Glomerular endothelial cell (primary cell): ENCODE measurements around the gene DERA. TPM values are rescaled to one million over a fixed set of nuclear protein-coding genes. Genes with fewer than 3 reads are reported as not detected.
"Not testable (repeated sequence)": the region's sequence is repeated elsewhere in the genome, so short reads cannot be mapped to it uniquely, and the experiment has no call there.

Experiments
- DNase-seq: peaks from one replicate; pipeline ENCODE4 v3.0.0-alpha.2; 2011; ENCODE audit warnings: low read depth, low spot score; ENCODE audit errors: extremely low read depth
- total RNA-seq: library from RNA; depleted of rRNA; stranded (reverse); fragments of >200 nt; gene quantifications from 2 replicates; pipeline ENCODE4 v1.2.3, GENCODE V29; 2015

The DERA gene
- total RNA-seq, 1 donor from 2014 or later: 35.7 TPM

DNA sequence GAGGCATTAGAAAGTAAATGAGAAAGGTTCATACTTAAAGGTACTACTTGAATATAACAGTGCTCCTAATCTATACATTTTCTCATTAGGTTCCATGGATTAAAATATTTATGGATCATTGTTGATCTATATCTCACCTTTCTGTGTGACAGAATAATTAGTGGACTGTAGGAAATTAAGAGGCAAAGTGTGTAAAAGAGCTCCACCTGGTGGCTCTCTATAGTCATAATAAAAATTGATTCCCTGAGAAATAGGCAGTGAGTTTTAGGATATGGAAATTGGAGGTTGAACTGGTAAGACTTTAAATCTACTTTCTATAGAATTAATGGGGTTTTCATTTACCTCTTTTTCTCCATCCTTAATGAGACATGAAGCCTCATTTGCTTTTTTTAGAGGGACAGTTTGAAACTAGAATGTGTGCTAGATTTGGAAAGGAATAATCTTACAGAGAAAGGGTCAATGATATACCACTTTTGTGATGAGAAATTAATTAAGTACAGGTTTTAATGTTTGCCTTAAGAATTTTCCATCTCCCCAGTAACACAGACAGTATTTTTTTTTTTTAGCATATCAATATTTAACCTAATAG, 11.8 kb upstream of the DERA start:
- DNase-seq: no peak

- no peak for DNase-seq
These were observed 6.7 kb upstream of the DERA start for GRCh38 chr12:15904378-15904920.

GRCh38 chr12:15910468-15910863, 666 bp upstream of the DERA start:
- DNase-seq: no peak

- DNase-seq: not testable (repeated sequence)
These were observed 799 bp downstream of the DERA start for GRCh38 chr12:15911931-15912330.

GRCh38 chr12:15914131-15914530, 3.0 kb downstream of the DERA start:
- not testable (repeated sequence) for DNase-seq

GRCh38 chr12:15918066-15918465, 6.9 kb downstream of the DERA start:
- no peak for DNase-seq

DNA sequence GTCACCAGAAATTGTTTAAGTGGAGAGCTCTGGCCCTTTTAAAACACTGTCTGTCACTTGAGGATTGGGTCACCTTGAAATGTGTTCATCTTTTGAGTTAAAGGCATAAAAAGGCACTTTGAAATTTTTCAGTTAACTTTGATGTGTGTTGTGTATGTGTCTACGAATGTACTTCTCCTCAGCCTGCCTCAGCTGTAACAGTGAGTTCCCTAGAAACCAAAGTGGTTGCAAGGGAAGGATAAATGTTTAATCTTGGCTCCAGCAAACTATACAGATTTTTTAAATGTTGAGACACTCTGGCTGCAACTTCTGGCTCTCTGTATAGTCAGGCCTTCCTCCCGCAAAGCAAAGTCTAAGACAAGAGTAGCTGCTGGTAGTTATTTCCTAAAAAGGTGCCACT, 8.3 kb downstream of the DERA start:
- DNase-seq: no peak

- DNase-seq: no peak
These were observed 13.8 kb downstream of the DERA start for GRCh38 chr12:15924956-15925355.

DNA sequence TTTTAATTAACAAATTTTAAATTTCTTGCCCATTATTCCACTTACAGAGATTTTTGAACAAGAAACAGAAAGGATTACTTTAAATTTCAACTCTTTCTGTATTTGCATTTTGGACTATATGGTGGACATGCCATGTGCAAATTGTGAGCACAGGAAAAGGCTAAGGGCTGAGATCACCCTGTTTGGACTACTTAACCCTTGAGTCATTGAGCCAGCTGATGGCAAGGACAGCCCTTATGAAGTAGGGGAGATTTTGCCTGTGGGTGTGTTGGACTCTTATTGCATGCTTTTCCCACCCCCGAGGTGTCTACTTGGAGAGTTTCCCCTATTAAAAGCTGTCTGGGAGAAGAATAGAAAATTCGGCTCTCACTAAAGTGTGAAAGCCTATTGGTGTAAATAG, 17.2 kb downstream of the DERA start:
- DNase-seq: peak; percentile 48

GRCh38 chr12:15928870-15929571, 17.9 kb downstream of the DERA start:
- no peak for DNase-seq

- no peak for DNase-seq
These were observed 20.5 kb downstream of the DERA start for GRCh38 chr12:15931590-15932053.

- DNase-seq: no peak
These were observed 21.2 kb downstream of the DERA start for GRCh38 chr12:15932327-15932726.

DNA sequence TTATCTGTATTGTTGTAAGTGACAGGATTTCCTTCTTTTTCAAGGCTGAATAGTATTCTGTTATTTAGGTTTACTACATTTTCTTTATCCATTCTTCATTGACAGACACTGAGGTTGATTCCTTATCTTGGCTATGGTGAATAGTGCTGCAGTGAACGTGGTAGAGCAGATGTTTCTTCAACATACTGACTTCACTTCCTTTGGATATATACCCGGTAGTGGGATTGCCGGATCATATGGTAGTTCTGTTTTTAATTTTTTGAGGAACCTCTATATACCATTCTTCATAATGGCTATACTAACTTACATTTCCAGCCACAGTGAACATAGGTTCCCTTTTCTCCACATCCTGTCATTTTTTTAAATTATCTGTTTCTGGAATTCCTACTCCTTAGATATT, 21.8 kb downstream of the DERA start:
- DNase-seq: no peak

DNA sequence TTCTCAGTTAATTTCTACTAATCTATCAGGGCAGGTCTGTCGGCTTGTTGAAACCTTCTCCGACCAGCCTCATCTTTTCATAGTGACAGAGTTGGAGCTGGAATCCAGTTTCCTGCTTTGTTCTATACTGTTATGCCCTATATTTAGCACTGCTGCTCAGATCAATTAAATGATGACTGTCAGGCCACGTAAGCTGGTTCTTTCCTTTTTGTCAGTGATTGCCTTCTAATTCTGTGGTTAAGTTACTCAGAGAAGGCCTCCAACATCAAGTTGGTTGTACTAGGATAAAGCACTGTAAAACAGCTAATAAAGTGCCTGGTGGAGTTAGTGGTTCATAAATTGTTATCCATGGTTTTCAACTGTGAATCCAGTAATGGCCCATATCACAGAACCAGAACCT, 22.6 kb downstream of the DERA start:
- no peak for DNase-seq

DNA sequence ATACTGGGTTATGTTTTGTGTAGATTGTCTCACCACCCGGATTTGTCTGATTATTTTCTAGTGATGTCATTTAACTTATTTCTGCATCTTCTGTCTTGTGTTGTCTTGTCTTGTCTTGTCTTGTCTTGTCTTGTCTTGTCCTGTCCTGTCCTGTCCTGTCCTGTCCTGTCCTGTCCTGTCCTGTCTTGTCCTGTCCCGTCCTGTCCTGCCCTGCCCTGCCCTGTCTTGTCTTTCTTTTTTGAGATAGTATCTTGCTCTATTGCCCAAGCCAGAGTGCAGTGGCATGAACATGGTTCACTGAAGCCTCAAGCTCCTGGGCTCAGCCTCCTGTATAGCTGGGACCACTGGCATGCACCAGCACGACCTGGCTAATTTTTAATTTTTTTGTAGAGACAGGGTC, 25.6 kb downstream of the DERA start:
- no peak for DNase-seq

DNA sequence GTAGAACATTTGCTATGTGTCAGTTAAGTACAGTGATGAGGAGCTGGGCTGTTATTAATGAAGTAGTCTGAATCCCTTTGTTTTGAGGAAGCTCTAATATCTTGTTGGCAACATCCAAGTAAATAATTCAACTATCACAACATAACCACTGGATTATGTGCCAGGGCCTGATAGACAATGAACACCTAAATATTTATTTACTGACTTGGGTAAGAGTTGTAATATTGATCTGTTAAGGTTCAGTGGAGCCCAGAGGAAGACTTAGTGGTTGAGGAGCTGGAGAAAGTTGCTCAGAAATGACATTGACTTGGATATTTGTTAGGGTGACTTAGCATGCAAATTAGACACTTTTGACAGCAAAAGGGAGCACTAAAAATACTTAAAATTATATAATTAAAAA, 26.8 kb downstream of the DERA start:
- DNase-seq: no peak

- no peak for DNase-seq
These were observed 28.0 kb downstream of the DERA start for GRCh38 chr12:15939111-15939510.

GRCh38 chr12:15942475-15942874, 31.3 kb downstream of the DERA start:
- DNase-seq: no peak

DNA sequence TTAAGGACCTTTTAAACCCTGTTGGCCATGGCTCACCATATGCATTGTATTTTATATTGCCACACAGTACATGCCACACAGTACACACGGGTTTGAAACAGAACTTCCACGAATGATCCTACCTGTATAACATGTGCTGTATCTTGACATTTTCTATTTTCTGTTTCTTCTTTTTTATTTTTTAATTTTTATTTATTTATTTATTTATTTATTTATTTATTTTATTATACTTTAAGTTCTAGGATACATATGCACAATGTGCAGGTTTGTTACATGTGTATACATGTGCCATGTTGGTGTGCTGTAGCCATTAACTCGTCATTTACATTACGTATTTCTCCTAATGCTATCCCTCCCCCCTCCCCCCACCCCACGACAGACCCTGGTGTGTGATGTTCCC, 32.4 kb downstream of the DERA start:
- not testable (repeated sequence) for DNase-seq

GRCh38 chr12:15948461-15948860, 37.3 kb downstream of the DERA start:
- DNase-seq: not testable (repeated sequence)

DNA sequence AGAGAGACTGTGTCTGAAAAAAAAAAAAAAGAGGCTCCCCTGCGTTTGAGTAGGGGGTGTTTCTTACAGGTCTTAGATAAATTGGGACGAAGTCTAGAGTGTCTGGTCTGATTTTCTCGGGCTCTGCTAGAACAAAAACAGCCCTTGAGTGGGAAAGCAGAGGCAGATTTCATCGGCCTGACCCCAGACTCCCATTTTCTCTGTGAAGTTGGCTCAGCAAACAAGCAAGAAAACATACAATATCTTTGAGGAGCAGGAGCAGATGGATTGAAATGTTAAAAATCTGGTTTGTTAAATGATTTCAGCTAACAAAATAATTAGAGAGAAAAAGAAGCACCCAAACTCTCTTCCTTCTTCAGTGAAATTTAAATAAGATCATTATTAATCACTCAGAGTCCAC, 44.1 kb downstream of the DERA start:
- DNase-seq: no peak

- DNase-seq: no peak
These were observed 44.9 kb downstream of the DERA start for GRCh38 chr12:15956010-15956409.
